ENCODE measurements around the gene P2RY14.

The P2RY14 gene

GRCh38 chr3:151301787-151302186 is 23.4 kb upstream of the P2RY14 start:
- DNase-seq (ENCODE audit: extremely low read depth, low read depth), result peak; percentile 48
- TF ChIP-seq, protein P1, sequence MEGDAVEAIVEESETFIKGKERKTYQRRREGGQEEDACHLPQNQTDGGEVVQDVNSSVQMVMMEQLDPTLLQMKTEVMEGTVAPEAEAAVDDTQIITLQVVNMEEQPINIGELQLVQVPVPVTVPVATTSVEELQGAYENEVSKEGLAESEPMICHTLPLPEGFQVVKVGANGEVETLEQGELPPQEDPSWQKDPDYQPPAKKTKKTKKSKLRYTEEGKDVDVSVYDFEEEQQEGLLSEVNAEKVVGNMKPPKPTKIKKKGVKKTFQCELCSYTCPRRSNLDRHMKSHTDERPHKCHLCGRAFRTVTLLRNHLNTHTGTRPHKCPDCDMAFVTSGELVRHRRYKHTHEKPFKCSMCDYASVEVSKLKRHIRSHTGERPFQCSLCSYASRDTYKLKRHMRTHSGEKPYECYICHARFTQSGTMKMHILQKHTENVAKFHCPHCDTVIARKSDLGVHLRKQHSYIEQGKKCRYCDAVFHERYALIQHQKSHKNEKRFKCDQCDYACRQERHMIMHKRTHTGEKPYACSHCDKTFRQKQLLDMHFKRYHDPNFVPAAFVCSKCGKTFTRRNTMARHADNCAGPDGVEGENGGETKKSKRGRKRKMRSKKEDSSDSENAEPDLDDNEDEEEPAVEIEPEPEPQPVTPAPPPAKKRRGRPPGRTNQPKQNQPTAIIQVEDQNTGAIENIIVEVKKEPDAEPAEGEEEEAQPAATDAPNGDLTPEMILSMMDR (IDR thresholded peaks at IDR 0.05; ENCODE audit: low read depth, low read length), result no peak

GRCh38 chr3:151300539-151300938 is 22.2 kb upstream of the P2RY14 start:
- no peak for DNase-seq (ENCODE audit: extremely low read depth, low read depth)
- TF ChIP-seq, protein P1 (IDR thresholded peaks at IDR 0.05; ENCODE audit: low read depth, low read length), result no peak

DNA sequence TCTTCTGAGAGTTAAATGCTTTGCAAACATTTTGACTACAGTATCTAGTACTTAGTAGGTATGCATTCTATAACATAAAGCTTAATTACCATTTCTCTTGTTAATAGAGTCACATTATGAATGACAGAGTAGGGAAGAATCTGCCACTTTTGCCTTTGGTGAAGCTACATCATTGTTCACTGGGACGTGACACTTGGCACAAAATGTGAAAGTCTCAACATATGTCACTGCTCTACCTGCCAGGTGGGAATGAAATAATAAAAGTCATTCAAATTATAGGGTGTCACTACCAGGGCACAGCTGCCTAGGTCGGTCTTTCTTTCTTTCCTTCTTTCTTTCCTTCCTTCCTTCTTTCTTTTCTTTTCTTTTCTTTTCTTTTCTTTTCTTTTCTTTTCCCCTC is 20.7 kb upstream of the P2RY14 start:
- TF ChIP-seq, protein P1 (IDR thresholded peaks at IDR 0.05; ENCODE audit: low read depth, low read length), result no peak
- DNase-seq (ENCODE audit: extremely low read depth, low read depth), result no peak

- TF ChIP-seq, protein P1 (IDR thresholded peaks at IDR 0.05; ENCODE audit: low read depth, low read length), result no peak
Observed at GRCh38 chr3:151297429-151297828, 19.1 kb upstream of the P2RY14 start.

GRCh38 chr3:151296226-151296625 is 17.9 kb upstream of the P2RY14 start:
- TF ChIP-seq, protein P1 (IDR thresholded peaks at IDR 0.05; ENCODE audit: low read depth, low read length), result no peak
- no peak for DNase-seq (ENCODE audit: extremely low read depth, low read depth)

More at GRCh38 chr3:151297429-151297828, 19.1 kb upstream of the P2RY14 start:
- DNase-seq (ENCODE audit: extremely low read depth, low read depth), result no peak

GRCh38 chr3:151293127-151293526 is 14.8 kb upstream of the P2RY14 start:
- DNase-seq (ENCODE audit: extremely low read depth, low read depth), result no peak
- TF ChIP-seq, protein P1 (IDR thresholded peaks at IDR 0.05; ENCODE audit: low read depth, low read length), result no peak

DNA sequence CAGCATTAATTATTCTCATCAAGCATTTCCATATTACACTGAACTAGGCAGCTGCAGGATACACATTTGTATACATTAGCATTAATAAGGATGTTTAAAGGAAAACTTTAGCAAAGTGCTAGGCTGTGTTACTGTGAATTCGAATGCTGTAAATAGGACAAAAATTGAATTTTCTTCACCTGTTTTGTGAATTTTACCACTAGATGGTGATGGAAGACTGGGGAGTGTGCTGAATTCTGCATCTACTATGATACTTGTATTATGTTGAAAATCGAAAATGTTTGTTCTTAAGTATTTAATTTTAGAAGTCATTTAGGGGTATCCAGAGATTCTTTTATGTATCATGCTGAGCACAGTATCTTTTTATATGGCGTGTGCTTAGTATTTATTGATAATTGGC is 12.3 kb upstream of the P2RY14 start:
- TF ChIP-seq, protein P1 (IDR thresholded peaks at IDR 0.05; ENCODE audit: low read depth, low read length), result peak; percentile 64
- DNase-seq (ENCODE audit: extremely low read depth, low read depth), result no peak

Data from AG09319 (cell line).